Progenitor cell of endocrine pancreas (in vitro differentiated cells): ENCODE measurements around the gene MTIF3. TPM values are rescaled to one million over a fixed set of nuclear protein-coding genes. Genes with fewer than 3 reads are reported as not detected.
A peak's percentile ranks its signal among the peaks of the same experiment; 100 is the strongest.

Experiments used
- DNase-seq: peaks from one replicate; pipeline ENCODE4 v3.0.0; 2021; ENCODE audit warnings: low spot score; ENCODE audit not compliant: unreplicated experiment
- H3K27ac Mint-ChIP-seq: 2 replicates; pipeline ENCODE4 v1.8.0; 2021; ENCODE audit warnings: mild to moderate bottlenecking, moderate library complexity, mixed read lengths
- H3K27me3 Mint-ChIP-seq: 2 replicates; pipeline ENCODE4 v1.8.0; 2021; ENCODE audit warnings: mixed read lengths
- H3K36me3 Mint-ChIP-seq: 2 replicates; pipeline ENCODE4 v1.8.0; 2022; ENCODE audit warnings: mixed read lengths; ENCODE audit not compliant: insufficient read depth
- H3K4me1 Mint-ChIP-seq: 2 replicates; pipeline ENCODE4 v1.8.0; 2021; ENCODE audit warnings: low read depth, mixed read lengths
- H3K4me3 Mint-ChIP-seq: 2 replicates; pipeline ENCODE4 v1.8.0; 2021; ENCODE audit warnings: low read depth, mild to moderate bottlenecking, moderate library complexity, mixed read lengths
- H3K9me3 Mint-ChIP-seq: 2 replicates; pipeline ENCODE4 v1.8.0; 2021; ENCODE audit warnings: low read depth, mixed read lengths
- total RNA-seq: library from RNA; stranded (reverse); gene quantifications from 2 replicates; pipeline ENCODE4 v1.2.1, GENCODE V29; 2021
- TF ChIP-seq, protein P1 (sequence below): fragments of 200-600 bp; sonication (generic); IDR thresholded peaks from one replicate; pipeline ENCODE4 v1.5.0; 2021; ENCODE audit warnings: antibody characterized with exemption, mild to moderate bottlenecking; ENCODE audit not compliant: unreplicated experiment

The MTIF3 gene
- total RNA-seq, 1 donor from 2014 or later: 54.4 TPM

DNA sequence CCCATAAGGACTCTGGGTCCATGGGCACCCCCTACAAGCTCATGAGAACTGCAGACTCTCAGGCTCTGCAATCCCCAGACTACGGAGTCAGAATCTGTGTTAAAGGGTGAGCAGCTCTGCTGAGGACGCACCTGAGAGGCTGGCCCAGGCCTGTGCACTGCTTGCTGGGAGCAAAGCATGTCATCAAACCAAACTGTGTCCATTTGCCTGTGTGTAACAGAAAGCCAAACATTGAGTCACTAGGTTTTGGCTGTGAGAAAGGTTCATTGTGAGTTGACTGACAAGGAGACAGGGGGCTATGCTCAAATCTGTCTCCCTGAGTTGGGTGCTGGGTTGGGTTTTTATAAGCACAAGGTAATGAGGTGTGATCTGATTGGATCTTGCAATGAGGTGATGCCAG lies 22.1 kb upstream of the MTIF3 start:
- TF ChIP-seq, protein P1, sequence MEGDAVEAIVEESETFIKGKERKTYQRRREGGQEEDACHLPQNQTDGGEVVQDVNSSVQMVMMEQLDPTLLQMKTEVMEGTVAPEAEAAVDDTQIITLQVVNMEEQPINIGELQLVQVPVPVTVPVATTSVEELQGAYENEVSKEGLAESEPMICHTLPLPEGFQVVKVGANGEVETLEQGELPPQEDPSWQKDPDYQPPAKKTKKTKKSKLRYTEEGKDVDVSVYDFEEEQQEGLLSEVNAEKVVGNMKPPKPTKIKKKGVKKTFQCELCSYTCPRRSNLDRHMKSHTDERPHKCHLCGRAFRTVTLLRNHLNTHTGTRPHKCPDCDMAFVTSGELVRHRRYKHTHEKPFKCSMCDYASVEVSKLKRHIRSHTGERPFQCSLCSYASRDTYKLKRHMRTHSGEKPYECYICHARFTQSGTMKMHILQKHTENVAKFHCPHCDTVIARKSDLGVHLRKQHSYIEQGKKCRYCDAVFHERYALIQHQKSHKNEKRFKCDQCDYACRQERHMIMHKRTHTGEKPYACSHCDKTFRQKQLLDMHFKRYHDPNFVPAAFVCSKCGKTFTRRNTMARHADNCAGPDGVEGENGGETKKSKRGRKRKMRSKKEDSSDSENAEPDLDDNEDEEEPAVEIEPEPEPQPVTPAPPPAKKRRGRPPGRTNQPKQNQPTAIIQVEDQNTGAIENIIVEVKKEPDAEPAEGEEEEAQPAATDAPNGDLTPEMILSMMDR: no peak
- no peaks in the 10 kb centered on the region for H3K36me3 Mint-ChIP-seq
- H3K27ac Mint-ChIP-seq: no peak overlapping the region
- no peak for DNase-seq
- H3K27me3 Mint-ChIP-seq: peaks cover 6% of the 10 kb centered on the region
- peaks cover 3% of the 10 kb centered on the region for H3K9me3 Mint-ChIP-seq
- H3K4me3 Mint-ChIP-seq: no peak overlapping the region
- H3K4me1 Mint-ChIP-seq: peaks cover 9% of the 10 kb centered on the region

DNA sequence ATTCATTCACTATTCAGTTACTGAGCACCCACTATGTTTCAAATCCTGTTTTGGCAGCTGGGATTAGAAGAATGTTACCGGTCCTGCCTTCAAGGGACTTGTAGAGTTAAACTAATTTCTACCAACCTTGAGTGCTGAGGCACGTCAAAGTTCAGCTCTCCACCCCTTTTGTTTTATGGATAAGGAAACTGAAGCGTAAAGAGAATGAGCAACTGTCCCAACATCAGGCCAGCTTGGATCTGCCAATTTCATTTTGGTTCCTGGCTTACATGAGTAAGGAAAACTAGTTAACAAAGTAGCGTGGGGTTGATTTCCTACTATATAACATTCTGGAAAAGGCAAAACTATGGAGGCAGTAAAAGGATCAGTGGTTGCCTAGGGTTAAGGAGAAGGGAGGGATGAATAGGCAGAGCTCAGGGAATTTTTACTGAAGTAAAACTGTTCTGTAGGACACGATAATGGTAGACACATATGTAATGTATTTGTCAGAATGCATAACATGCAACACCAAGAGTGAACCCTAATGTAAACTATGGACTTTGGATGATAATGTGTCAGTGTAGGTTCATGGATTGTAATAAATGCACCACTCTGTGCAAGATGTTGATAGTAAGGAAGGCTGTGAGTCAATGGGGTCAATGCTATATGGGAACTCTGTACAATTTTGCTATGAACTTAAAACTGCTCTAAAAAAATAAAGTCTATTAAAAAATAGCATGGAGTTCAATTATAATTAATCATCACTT lies 19.9 kb upstream of the MTIF3 start:
- Mint-ChIP-seq H3K4me1 (peaks cover 9% of the 10 kb centered on the region), H3K27me3 (peaks cover 4% of the 10 kb centered on the region), H3K27ac (no peak overlapping the region), H3K4me3 (no peak overlapping the region), H3K36me3 (no peaks in the 10 kb centered on the region), H3K9me3 (peaks cover 3% of the 10 kb centered on the region)
- DNase-seq: no peak
- TF ChIP-seq, protein P1: no peak

DNA sequence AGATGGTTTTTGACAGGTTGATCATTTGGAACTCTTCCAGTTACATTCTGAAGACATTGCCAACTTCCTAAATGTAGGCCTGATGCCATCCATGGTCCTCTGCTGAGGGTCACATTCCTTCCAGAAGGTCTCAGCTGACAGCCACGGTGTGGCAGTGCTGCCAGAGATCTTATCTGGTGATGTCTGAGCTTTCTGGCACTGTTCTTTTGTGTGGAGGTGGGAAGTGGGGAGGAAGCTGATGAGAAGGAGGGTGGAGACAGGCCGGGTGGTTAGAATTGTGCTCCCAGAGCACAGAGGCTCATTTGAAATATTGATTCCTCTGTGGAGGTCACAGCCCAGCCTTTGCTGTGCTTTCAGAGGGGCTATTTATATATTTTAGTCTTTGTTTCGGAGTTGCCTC lies 16.1 kb upstream of the MTIF3 start:
- Mint-ChIP-seq H3K27me3 (no peaks in the 10 kb centered on the region), H3K36me3 (no peaks in the 10 kb centered on the region), H3K9me3 (peaks cover 3% of the 10 kb centered on the region), H3K27ac (peak overlapping the region; percentile 30), H3K4me1 (peaks cover 9% of the 10 kb centered on the region), H3K4me3 (no peak overlapping the region)
- no peak for DNase-seq
- TF ChIP-seq, protein P1: no peak

DNA sequence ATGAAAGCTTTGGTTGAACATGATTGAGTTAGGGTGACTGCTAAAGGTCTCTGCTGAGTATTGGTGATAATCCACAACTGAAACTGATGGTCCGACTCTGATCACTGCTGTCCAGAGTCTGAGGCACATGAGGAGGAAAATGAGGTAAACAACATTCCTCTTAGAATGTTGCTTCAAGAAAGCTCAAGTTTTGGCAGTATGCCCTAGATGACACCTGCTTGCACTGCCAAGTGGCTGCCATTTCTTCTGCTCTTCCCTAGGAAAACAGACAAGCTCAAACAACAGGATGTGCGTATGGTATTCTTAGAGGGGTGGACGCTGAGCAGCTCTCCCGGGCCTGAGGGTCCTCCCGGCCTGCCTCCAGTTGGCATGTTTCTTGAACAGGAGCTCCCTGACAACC lies 15.2 kb upstream of the MTIF3 start:
- Mint-ChIP-seq H3K4me1 (peaks cover 9% of the 10 kb centered on the region), H3K27ac (no peak overlapping the region), H3K9me3 (peaks cover 3% of the 10 kb centered on the region), H3K27me3 (no peaks in the 10 kb centered on the region), H3K36me3 (no peaks in the 10 kb centered on the region), H3K4me3 (no peak overlapping the region)
- DNase-seq: no peak
- TF ChIP-seq, protein P1: no peak

DNA sequence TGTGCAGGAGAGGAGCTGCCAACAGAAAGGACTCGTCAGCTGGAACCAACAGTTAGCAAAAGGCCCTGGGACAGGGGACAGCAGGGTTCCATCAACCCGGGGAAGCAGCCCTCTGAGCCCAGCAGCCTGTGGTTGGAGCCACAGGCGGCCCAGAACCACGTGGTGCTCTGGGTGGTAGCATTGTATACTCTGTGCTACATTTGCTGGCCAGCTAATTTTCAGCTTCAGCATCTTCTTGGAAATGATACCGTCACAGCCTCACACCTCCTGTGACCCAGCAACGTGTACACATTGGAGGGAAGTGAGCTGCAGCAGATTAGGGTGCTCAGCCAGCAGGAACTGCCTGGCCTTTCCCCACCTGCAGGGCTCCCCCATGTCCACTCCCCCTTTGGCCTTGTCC lies 13.1 kb upstream of the MTIF3 start:
- Mint-ChIP-seq H3K9me3 (peaks cover under 1% of the 10 kb centered on the region), H3K4me1 (peaks cover 9% of the 10 kb centered on the region)
- TF ChIP-seq, protein P1: no peak

More for the DNA sequence above, 13.1 kb upstream of the MTIF3 start:
- Mint-ChIP-seq H3K27me3 (peaks cover 3% of the 10 kb centered on the region), H3K4me3 (no peak overlapping the region), H3K36me3 (no peaks in the 10 kb centered on the region), H3K27ac (no peak overlapping the region)
- DNase-seq: no peak
